NB4 (cell line): Measurements from ENCODE around the gene OPRM1.

Experiments used
- CTCF ChIP-seq: IDR thresholded peaks from one replicate; pipeline ENCODE4 v1.5.1; 2012; ENCODE audit warnings: low read depth, low read length
- MAX ChIP-seq: IDR thresholded peaks from 2 replicates; pipeline ENCODE4 v1.6.1; 2011; ENCODE audit warnings: low read depth, low read length
- POLR2A ChIP-seq: IDR thresholded peaks from 2 replicates; pipeline ENCODE4 v1.6.1; 2011; ENCODE audit warnings: mild to moderate bottlenecking; ENCODE audit not compliant: insufficient read length; ENCODE audit errors: extremely low read depth

GRCh38 chr6:154252678-154253077, 213.6 kb downstream of the OPRM1 start:
- TF ChIP-seq CTCF (no peak), POLR2A (no peak), MAX (0 out of 2 replicates have a peak, but pooled peaks have one; percentile 16)
